GM12878 (cell line): ENCODE data around the gene MGAT4C. TPM values are rescaled to one million over a fixed set of nuclear protein-coding genes. Genes with fewer than 3 reads are reported as not detected.

ENCODE experiments used
- ATAC-seq: fragments of 200-7000 bp; cut with Tn5 transposase; 3 replicates; pipeline ENCODE4 v1.9.1; 2020; ENCODE audit warnings: mild to moderate bottlenecking, moderate library complexity
- BruUV-seq: library from RNA; stranded (reverse); fragments of 400-500 nt; replicated peaks from 2 replicates; lab custom pipeline; 2021; lab: Mats Ljungman, UMichigan
- CTCF ChIA-PET: fragments of 300-600 bp; sonication (Branson Sonifier 250); formaldehyde crosslinking; extraction: SDS; loops from one replicate; lab custom pipeline; 2021; ENCODE audit warnings: inconsistent platforms; lab: Yijun Ruan, JAX
- POLR2A ChIA-PET: fragments of 350-600 bp; formaldehyde crosslinking; extraction: SDS; loops from one replicate; lab custom pipeline; 2021; ENCODE audit warnings: inconsistent platforms; lab: Charles Lee
- RAD21 ChIA-PET: fragments of 300-600 bp; sonication (Branson Sonifier 250); formaldehyde crosslinking; loops from one replicate; lab custom pipeline; 2023; ENCODE audit warnings: antibody characterized with exemption; ENCODE audit not compliant: unreplicated experiment; lab: Charles Lee
- SMC1A ChIA-PET: fragments of 300-600 bp; sonication (Branson Sonifier 250); formaldehyde crosslinking; loops from one replicate; lab custom pipeline; 2023; ENCODE audit not compliant: unreplicated experiment, uncharacterized antibody; lab: Charles Lee
- DNase-seq: peaks from one replicate; pipeline ENCODE4 v3.0.0-alpha.2; 2011; ENCODE audit warnings: low read depth, low spot score
- FAIRE-seq: peaks from 3 replicates; lab custom pipeline; 2011; peaks lifted over from hg19 to GRCh38; lab: Jason Lieb, UNC
- H2AFZ ChIP-seq: 2 replicates; pipeline ENCODE4 v1.6.0; 2011; ENCODE audit warnings: low read depth, low read length, control low read depth; ENCODE audit not compliant: control insufficient read depth
- H3K27ac ChIP-seq: 2 replicates; pipeline ENCODE4 v1.5.1; 2011; ENCODE audit warnings: control low read depth; ENCODE audit not compliant: control insufficient read depth, insufficient read depth
- H3K27me3 ChIP-seq, 2 experiments: replicated peaks in 1 of 2; 2 replicates each; pipeline versions ENCODE4 v1.6.0 to v1.6.1; 2011; ENCODE audit warnings: low read length in 1 of 2; ENCODE audit not compliant: control insufficient read depth in 2 of 2, insufficient read depth in 2 of 2
- H3K36me3 ChIP-seq, 2 experiments: 2 replicates each; pipeline ENCODE4 v1.5.1; 2011; ENCODE audit warnings: low read length in 1 of 2; ENCODE audit not compliant: control insufficient read depth in 2 of 2, insufficient read depth in 2 of 2
- H3K4me1 ChIP-seq: 2 replicates; pipeline ENCODE4 v1.6.1; 2011; ENCODE audit warnings: mild to moderate bottlenecking, low read length, moderate library complexity, mixed read lengths; ENCODE audit not compliant: control insufficient read depth, insufficient read depth
- H3K4me2 ChIP-seq: 2 replicates; pipeline ENCODE4 v1.6.0; 2011; ENCODE audit warnings: control low read depth; ENCODE audit not compliant: control insufficient read depth, insufficient read depth
- H3K4me3 ChIP-seq: fragments of 200-600 bp; sonication (generic); 2 replicates; pipeline ENCODE4 v1.5.1; 2016
- H3K79me2 ChIP-seq: 2 replicates; pipeline ENCODE4 v1.6.0; 2011; ENCODE audit warnings: low read length; ENCODE audit not compliant: control insufficient read depth, insufficient read depth
- H3K9ac ChIP-seq: 2 replicates; pipeline ENCODE4 v1.8.0; 2011; ENCODE audit warnings: low read length, control low read depth, mixed read lengths; ENCODE audit not compliant: control insufficient read depth, insufficient read depth
- H3K9me3 ChIP-seq: replicated peaks from 3 replicates; pipeline ENCODE4 v1.5.1; 2011; ENCODE audit warnings: mild to moderate bottlenecking, low read length; ENCODE audit not compliant: control insufficient read depth, insufficient read depth
- H4K20me1 ChIP-seq: 2 replicates; pipeline ENCODE4 v1.6.0; 2011; ENCODE audit not compliant: control insufficient read depth, insufficient read depth
- CHD4 ChIP-seq: fragments of 200-600 bp; sonication (generic); IDR thresholded peaks from 2 replicates; pipeline ENCODE4 v1.6.1; 2016; ENCODE audit warnings: mild to moderate bottlenecking
- SMARCA5 ChIP-seq: fragments of 450-650 bp; IDR thresholded peaks from 2 replicates; pipeline ENCODE4 v1.6.1; 2017; ENCODE audit warnings: mild to moderate bottlenecking
- WRNIP1 ChIP-seq: IDR thresholded peaks from 2 replicates; pipeline ENCODE4 v1.6.1; 2011; ENCODE audit warnings: low read depth, low read length, improper control_type of control experiment, borderline replicate concordance
- ZNF622 ChIP-seq: fragments of 450-650 bp; IDR thresholded peaks from 2 replicates; pipeline ENCODE4 v1.6.1; 2017; ENCODE audit warnings: mild to moderate bottlenecking, inconsistent platforms
- WGBS: methylation state at CpG from one replicate; pipeline ENCODE4 v1.1.6; 2016; ENCODE audit warnings: low lambda C conversion rate; ENCODE audit not compliant: insufficient replicate concordance, insufficient coverage; ENCODE audit errors: missing lambda C conversion rate; 5-methylcytosine and 5-hydroxymethylcytosine counted together
- in situ Hi-C: fragments of 300-500 bp; cut with MboI; formaldehyde crosslinking; loops from 9 replicates; pipeline ENCODE4 v1.14.3; 2018; ENCODE audit warnings: mixed read lengths
- intact Hi-C: fragments of 100-400 bp; cut with micrococcal nuclease; formaldehyde crosslinking; loops from one replicate; pipeline ENCODE4 v1.14.2; 2022; ENCODE audit not compliant: unreplicated experiment
- polyA plus RNA-seq, 11 experiments: library from polyadenylated mRNA; depleted of rRNA in 4 of 11; unstranded in 6 of 11; stranded (reverse) in 5 of 11; fragments of >200 nt; fragmentation: Nextera tagmentation in 4 of 11; fragmentation: Illumina TruSeq in 1 of 11; extraction: Ambion mirVana in 4 of 11; extraction: Trizol in 1 of 11; gene quantifications; 1 replicate in 1 of 11; 2 replicates in 10 of 11; pipeline versions ENCODE4 v1.2.1 to v1.2.3, GENCODE V29; 2011 to 2016; ENCODE audit warnings: inconsistent platforms in 2 of 11, missing spikeins in 2 of 11, low read depth in 1 of 11
- total RNA-seq, 4 experiments: library from RNA; depleted of rRNA in 3 of 4; stranded (reverse); fragments of >200 nt in 3 of 4; fragmentation: Illumina TruSeq in 1 of 4; extraction: Trizol in 1 of 4; gene quantifications; 2 replicates each; pipeline versions ENCODE4 v1.2.1 to v1.2.3, GENCODE V29; 2013 to 2021
- TF ChIP-seq, protein P1 (sequence below): fragments of 450-650 bp; formaldehyde crosslinking; IDR thresholded peaks from 2 replicates; pipeline ENCODE4 v1.4.0; 2022; ENCODE audit warnings: mild to moderate bottlenecking, moderate library complexity
- TF ChIP-seq, protein P2 (sequence below): IDR thresholded peaks from 2 replicates; pipeline ENCODE4 v1.6.1; 2012; ENCODE audit warnings: low read depth, low read length, improper control_type of control experiment
- TF ChIP-seq, protein P3 (sequence below): fragments of 450-650 bp; IDR thresholded peaks from 2 replicates; pipeline ENCODE4 v1.6.1; 2016; ENCODE audit warnings: mild to moderate bottlenecking
- TF ChIP-seq, protein P4 (sequence below): fragments of 450-650 bp; IDR thresholded peaks from 2 replicates; pipeline ENCODE4 v1.6.1; 2016; ENCODE audit warnings: mild to moderate bottlenecking, moderate library complexity, borderline replicate concordance

MGAT4C gene
- total and polyA plus RNA-seq, 10 of the 15 experiments (the other 5 are each of a cell fraction or from before 2014, with no cell fraction given): not detected

DNA sequence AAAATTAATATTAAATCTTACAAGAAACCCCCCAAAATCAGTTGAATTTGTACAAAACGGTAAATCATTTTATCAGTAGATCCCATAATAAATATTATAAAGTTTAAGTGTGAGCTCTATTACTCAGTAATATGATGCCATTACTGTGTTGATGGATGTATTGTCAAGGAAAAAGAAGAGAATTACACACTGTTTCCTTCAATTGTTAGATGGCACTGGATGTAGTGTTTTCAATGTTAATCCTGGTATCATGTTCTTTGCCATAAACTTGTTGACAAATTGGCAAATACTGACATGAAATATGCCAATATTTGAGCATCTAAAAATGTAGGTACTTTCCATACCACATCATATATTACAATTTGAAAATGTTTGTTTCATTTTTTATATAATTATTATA lies 280.5 kb downstream of the MGAT4C start:
- ChIA-PET SMC1A (no interaction called here), POLR2A (interaction anchor here (0.6 kb wide), 1 partner anchor 1436 kb away, joined by 4 read pairs; no protein-coding TSS in a partner anchor), RAD21 (no interaction called here), CTCF (no interaction called here)
- no peak overlapping the region for H3K4me3 ChIP-seq
- in situ Hi-C loops (no loop called here), intact Hi-C loops (no loop called here)
- TF ChIP-seq, protein P1, sequence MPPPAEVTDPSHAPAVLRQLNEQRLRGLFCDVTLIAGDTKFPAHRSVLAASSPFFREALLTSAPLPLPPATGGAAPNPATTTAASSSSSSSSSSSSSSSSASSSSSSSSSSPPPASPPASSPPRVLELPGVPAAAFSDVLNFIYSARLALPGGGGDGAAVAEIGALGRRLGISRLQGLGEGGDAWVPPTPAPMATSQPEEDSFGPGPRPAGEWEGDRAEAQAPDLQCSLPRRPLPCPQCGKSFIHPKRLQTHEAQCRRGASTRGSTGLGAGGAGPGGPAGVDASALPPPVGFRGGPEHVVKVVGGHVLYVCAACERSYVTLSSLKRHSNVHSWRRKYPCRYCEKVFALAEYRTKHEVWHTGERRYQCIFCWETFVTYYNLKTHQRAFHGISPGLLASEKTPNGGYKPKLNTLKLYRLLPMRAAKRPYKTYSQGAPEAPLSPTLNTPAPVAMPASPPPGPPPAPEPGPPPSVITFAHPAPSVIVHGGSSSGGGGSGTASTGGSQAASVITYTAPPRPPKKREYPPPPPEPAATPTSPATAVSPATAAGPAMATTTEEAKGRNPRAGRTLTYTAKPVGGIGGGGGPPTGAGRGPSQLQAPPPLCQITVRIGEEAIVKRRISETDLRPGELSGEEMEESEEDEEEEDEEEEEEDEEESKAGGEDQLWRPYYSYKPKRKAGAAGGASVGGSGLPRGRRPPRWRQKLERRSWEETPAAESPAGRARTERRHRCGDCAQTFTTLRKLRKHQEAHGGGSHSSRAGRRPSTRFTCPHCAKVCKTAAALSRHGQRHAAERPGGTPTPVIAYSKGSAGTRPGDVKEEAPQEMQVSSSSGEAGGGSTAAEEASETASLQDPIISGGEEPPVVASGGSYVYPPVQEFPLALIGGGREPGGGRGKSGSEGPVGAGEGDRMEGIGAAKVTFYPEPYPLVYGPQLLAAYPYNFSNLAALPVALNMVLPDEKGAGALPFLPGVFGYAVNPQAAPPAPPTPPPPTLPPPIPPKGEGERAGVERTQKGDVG (CRISPR knock-in tag): no peak
- TF ChIP-seq, protein P2, sequence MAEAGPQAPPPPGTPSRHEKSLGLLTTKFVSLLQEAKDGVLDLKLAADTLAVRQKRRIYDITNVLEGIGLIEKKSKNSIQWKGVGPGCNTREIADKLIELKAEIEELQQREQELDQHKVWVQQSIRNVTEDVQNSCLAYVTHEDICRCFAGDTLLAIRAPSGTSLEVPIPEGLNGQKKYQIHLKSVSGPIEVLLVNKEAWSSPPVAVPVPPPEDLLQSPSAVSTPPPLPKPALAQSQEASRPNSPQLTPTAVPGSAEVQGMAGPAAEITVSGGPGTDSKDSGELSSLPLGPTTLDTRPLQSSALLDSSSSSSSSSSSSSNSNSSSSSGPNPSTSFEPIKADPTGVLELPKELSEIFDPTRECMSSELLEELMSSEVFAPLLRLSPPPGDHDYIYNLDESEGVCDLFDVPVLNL: no peak
- TF ChIP-seq, protein P3, sequence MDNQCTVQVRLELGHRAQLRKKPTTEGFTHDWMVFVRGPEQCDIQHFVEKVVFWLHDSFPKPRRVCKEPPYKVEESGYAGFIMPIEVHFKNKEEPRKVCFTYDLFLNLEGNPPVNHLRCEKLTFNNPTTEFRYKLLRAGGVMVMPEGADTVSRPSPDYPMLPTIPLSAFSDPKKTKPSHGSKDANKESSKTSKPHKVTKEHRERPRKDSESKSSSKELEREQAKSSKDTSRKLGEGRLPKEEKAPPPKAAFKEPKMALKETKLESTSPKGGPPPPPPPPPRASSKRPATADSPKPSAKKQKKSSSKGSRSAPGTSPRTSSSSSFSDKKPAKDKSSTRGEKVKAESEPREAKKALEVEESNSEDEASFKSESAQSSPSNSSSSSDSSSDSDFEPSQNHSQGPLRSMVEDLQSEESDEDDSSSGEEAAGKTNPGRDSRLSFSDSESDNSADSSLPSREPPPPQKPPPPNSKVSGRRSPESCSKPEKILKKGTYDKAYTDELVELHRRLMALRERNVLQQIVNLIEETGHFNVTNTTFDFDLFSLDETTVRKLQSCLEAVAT: no peak
- TF ChIP-seq, protein P4, sequence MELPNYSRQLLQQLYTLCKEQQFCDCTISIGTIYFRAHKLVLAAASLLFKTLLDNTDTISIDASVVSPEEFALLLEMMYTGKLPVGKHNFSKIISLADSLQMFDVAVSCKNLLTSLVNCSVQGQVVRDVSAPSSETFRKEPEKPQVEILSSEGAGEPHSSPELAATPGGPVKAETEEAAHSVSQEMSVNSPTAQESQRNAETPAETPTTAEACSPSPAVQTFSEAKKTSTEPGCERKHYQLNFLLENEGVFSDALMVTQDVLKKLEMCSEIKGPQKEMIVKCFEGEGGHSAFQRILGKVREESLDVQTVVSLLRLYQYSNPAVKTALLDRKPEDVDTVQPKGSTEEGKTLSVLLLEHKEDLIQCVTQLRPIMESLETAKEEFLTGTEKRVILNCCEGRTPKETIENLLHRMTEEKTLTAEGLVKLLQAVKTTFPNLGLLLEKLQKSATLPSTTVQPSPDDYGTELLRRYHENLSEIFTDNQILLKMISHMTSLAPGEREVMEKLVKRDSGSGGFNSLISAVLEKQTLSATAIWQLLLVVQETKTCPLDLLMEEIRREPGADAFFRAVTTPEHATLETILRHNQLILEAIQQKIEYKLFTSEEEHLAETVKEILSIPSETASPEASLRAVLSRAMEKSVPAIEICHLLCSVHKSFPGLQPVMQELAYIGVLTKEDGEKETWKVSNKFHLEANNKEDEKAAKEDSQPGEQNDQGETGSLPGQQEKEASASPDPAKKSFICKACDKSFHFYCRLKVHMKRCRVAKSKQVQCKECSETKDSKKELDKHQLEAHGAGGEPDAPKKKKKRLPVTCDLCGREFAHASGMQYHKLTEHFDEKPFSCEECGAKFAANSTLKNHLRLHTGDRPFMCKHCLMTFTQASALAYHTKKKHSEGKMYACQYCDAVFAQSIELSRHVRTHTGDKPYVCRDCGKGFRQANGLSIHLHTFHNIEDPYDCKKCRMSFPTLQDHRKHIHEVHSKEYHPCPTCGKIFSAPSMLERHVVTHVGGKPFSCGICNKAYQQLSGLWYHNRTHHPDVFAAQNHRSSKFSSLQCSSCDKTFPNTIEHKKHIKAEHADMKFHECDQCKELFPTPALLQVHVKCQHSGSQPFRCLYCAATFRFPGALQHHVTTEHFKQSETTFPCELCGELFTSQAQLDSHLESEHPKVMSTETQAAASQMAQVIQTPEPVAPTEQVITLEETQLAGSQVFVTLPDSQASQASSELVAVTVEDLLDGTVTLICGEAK: no peak
- TF ChIP-seq CHD4 (no peak), SMARCA5 (no peak), WRNIP1 (no peak), ZNF622 (no peak)
- no peak overlapping the region for H3K9ac ChIP-seq
- H3K79me2 ChIP-seq: no peaks in the 10 kb centered on the region
- H3K4me2 ChIP-seq: no peak overlapping the region
- BruUV-seq: no TSS peak
- no peaks in the 10 kb centered on the region for H3K4me1 ChIP-seq
- no peaks in the 10 kb centered on the region for H4K20me1 ChIP-seq
- FAIRE-seq: no peak
- ATAC-seq: no peak
- H2AFZ ChIP-seq: no peak overlapping the region
- 0% methylated on average over 1 of the region's 1 CpG for WGBS
- no peaks in the 10 kb centered on the region for H3K36me3 ChIP-seq
- H3K27ac ChIP-seq: no peak overlapping the region
- no peaks in the 10 kb centered on the region for H3K27me3 ChIP-seq
- H3K9me3 ChIP-seq: no peaks in the 10 kb centered on the region
- DNase-seq: no peak
